GM18498 (cell line): ENCODE results near the gene DENND1B.
A peak's percentile ranks its signal among the peaks of the same experiment; 100 is the strongest.
"Not testable (repeated sequence)": the region's sequence is repeated elsewhere in the genome, so short reads cannot be mapped to it uniquely, and the experiment has no call there.

Experiments used
- ATAC-seq: cut with Tn5 transposase; IDR thresholded peaks from one replicate; pipeline ENCODE4 v1.9.1; 2021; ENCODE audit warnings: mild to moderate bottlenecking, moderate library complexity; ENCODE audit not compliant: unreplicated experiment

The DENND1B gene

DNA sequence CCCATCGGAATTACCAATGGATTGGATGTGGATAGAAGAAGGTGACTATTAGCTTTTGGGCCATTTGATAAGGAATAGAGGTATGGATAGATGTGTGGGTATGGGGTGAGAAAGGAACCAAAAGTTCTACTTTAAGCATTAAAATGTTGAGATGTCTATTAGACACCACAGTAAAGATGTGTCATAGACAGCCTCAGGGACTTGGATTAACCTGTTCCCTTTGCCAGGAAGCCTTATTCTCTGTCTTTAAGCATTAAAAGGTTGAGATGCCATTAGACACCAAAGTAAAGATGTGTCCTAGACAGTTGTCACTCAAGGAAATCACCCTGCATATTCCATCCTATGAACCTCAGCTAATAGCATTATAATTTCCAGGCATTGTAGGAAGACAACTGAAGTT is 11.0 kb upstream of the DENND1B start:
- no peak for ATAC-seq

DNA sequence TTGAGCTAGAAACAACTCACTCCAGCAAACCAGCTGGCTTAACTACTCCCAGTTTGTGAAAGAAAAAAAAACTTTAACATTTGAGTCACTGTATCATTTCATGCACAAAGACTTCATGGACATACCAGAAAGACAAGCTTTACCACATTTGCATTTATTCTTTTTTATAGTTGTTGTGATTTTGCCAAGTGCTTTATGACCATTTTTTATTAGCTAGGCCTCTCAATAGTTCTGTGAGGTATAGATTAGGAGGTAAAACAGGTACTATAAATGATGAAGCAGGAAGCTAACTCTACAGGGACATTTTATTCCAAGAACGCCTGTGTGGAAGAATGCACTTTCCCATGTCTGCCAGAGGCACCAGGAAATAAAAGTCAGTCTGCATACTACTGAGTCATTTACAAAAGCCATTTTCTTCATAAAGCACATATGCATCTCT is 8.2 kb upstream of the DENND1B start:
- ATAC-seq, result no peak

DNA sequence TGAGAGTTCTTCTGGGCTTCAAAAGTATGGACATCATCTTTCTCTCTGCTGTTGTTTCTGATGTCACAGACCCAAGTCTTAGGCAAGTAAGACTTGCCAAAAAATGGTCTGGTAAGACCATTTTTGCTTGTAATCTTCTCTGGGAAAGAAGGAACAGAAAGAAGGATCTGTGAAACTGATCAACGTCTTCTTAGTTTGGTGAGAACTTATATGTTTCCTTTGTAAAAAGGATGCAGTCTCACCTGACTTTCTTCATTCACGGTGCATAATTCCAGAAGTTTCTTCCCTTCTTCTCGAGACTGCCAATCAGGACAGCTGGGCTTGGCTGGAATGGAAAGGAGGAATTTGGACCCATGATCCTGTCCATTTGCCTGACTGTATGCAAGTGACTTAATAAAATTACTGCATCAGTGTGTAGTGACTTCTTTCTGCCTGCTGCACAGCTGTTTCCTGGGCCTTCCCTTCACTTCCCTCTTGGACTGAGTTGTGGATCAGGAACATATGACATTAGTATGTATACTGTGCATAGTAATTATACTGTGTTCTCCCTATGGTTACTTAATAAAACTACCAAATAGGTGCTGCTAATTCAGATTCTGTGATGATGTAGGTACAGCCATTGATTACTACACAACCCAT is 7.6 kb upstream of the DENND1B start:
- ATAC-seq, result no peak

- no peak for ATAC-seq
These were observed 6.9 kb upstream of the DENND1B start for GRCh38 chr1:197781968-197782721.

GRCh38 chr1:197779921-197780320 is 4.6 kb upstream of the DENND1B start:
- no peak for ATAC-seq

DNA sequence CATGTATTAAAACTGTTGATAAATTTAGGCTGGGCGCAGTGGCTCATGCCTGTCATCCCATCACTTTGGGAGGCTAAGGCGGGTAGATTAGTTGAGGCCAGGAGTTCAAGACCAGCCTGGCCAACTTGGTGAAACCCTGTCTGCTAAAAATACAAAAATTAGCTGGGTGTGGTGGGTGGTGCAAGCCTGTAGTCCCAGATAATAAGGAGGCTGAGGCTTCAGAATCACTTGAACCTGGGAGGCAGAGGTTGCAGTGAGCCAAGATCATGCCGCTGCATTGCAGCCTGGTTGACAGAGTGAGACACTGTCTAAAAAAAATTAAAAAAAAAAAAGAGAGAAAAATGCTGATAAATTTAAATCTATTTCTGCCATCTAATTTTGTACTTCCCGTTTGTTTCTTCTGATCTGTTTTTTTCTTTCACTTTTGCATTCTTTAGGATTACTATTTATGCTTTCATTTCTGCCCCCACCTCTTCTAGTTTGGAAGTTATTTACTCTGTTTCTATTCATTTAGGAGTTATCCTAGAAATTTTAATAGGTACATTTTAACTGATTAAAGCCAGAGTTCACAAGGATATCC is 3.2 kb upstream of the DENND1B start:
- no peak for ATAC-seq

DNA sequence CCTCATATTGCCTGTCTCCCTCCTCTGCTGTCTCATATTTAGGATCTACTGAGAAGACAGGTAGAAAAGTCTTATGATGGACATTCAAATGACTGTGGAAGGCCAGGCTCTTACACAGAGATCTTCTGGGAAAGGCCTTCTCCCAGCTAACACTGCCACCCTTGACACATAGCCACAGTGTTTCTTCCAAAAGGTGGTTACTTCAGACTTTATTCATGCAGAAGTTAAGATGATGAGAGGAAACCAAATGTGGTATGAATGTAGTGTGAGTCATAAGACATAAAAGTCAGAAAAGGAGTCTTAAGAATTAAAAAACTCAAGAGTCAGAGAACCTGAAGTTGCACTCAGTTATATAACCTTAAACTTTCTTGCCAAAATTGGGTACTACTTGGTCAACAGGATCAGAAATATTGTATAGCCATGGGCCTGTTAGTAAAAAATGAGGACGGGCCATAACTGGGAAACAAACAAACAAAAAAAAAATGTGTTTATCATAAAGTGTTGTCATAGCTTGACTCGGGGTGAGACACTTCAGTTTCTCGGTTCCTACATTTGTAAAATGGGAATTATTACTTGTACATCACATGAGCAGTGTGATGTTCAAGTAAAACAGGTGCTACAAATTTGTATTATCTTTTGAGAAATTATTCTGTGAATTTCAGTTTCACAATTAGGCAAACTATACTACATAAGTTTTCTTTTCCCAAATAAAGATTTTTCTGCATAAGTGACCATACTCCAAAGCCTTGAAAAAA is 1.2 kb upstream of the DENND1B start:
- peak; percentile 30 for ATAC-seq

GRCh38 chr1:197774466-197775281 is 606 bp downstream of the DENND1B start:
- peak; percentile 41 for ATAC-seq

GRCh38 chr1:197773856-197774255 is 1.4 kb downstream of the DENND1B start:
- ATAC-seq, result no peak

DNA sequence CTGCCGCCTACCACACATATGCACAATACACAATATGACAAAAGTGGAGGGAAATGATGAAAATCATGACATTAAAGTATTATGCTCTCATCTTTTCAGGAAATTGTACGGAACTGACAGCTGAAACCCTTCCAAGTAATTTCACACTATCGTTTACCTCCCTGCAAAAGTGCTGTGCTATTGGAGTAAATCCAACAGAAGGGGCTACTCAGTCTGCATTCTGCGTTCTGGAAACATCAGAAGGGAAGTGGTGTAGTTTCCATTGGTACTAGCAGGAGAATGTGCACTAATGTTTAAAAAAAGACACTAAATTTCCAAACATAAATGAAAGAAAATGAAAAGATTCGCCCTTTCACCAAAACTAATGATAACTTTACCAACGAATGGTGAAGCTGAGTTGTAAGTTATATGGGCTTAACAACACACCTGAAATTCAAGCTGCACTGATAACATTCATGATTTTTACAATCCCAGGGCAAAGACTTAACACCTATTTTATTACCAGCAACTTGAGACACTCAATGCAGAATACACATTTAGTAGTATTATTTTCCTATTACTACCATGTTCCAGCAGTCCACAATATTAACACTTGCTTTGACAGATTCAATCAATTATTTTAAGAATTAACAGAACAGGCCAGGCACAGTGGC is 3.2 kb downstream of the DENND1B start:
- ATAC-seq, result no peak

DNA sequence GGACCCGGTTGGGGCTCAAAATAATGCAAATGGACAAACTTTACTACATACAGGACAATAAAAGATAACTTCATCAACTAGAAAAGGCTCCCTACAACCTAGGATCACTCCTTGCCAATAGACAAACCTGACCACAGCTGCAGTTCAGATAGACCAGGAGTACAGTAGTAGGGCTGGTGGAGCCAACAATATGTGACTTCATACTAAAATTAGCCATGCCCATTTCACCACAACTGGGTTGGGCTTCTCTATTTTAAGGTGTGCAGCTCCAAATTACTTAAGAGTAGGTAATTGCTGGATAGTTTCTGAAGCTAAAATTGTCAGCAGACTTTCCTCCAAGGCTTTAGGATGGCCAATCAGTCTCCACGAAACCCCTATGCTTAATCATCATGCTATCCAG is 3.9 kb downstream of the DENND1B start:
- no peak for ATAC-seq

GRCh38 chr1:197770243-197770642 is 5.0 kb downstream of the DENND1B start:
- no peak for ATAC-seq

DNA sequence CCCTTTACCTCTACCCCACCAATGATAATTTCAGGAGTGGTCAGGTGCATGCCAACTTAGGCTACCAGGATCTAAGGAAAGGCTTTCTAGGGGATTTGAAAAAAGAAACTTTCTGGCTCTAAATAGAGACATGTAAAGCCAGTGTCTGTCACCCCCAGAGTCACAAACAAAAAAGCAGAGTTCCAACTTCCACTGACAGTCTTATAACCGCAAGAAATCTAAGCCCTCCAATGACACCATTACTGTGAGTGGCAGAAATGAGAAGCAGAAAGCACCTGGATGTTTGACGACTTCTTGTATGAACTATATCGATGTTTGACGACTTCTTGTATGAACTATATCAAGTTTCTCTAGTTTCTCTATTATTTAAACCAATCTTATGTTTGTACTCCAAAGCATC is 6.0 kb downstream of the DENND1B start:
- ATAC-seq, result no peak

DNA sequence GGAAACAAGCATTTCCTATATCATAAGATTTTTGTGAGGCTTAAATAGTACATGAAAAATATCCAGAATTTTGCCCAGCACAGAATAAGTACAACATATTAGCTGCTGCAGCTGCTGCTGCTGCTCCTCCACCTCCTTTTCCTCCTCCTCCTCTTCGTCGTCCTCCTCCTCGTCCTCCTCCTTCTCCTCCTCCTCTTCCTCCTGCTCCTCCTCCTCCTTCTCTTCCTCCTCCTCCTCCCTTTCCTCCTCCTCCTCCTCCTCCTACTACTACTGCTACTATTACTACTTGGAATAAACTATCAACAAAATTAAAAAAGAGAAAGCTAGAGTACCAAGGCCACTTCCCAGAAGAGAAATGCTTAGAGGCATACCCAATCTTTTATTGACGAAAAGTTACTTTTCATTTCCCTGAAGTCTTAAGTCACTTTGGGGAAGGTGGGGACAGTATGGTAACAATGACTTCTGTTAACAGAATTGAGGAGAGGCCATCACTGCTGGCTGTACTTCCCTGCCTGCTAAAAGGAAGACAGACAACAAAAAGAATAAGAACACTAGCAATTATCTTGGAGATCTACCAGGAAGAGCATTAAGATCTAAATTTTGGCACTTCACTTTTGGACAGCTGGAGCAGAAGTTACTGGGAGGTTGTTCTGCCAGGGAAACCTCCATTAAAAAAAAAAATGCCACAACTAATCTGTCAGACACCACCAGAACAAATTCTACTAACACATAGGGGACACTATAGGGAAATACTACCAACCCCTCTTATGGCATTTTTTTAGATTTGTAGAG is 7.1 kb downstream of the DENND1B start:
- no peak for ATAC-seq

DNA sequence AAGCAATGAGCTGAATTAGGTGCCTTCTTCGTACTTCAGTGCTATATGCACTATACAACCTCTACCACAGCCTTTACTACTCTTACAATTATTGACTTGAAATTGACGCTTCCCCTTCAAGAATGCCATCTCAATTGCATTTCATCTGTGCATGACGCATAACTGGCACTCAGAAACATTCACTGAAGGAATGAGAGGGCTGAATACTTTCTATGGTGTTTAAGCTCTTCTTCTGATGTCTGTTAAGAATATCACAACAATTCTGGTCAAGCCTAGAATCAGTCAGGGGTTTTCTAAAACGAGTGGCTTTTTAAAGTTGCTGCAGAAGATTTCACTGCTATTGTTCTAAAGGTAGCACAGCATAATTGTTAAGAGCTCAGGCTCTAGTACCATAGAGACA is 11.5 kb downstream of the DENND1B start:
- no peak for ATAC-seq

DNA sequence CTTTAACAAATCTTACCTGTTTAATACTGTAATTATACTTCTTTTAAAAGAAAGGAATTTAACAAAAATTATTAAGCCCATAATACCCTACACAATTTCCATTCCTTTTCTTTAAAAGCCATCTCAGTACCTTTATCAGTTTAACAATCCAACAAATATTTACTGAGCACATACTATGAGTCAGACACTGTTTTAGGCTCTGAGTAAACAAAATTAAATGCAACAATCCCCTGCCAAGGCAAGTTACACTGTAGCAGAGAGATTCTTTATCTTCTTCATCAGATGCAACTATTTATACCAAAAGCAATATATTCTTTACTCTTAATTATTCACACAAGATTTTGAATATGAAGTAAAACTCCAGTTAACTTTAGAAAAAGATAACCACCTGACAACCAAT is 12.0 kb downstream of the DENND1B start:
- no peak for ATAC-seq

DNA sequence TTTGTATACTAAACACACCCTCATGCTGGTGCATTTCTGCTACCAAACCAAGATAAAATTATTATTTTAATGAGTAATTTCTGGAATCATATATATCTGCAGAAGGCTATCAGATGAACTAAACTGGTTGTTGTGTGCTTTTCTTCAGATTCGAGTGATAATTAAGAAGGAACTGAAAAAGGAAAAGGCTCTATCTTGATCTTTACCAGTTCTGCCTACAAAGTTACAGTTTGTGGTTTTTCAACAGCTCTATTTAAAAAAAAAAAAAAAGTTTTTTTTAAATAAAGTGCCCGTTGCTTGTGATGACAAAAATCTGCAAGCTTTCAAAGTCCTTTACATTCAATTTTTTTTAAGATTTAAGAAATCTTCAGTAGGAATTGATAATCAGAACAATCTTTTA is 13.6 kb downstream of the DENND1B start:
- ATAC-seq, result peak; percentile 80

- not testable (repeated sequence) for ATAC-seq
These were observed 19.7 kb downstream of the DENND1B start for GRCh38 chr1:197755553-197755952.

DNA sequence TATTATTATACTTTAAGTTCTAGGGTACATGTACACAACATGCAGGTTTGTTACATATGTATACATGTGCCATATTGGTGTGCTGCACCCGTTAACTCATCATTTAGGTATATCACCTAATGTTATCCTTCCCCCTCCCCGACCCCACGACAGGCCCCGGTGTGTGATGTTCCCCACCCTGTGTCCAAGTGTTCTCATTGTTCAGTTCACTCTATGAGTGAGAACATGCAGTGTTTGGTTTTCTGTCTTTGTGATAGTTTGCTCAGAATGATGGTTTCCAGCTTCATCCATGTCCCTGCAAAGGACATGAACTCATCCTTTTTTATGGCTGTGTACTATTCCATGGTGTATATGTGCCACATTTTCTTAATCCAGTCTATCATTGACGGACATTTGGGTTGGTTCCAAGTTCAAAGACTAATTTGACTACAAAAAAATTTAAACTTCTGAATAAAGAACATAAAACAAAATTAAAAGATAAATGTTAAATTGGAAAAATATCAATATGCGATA is 22.6 kb downstream of the DENND1B start:
- ATAC-seq, result not testable (repeated sequence)
